Endodermal cell (in vitro differentiated cells): Measurements from ENCODE around the gene YEATS4. TPM values are rescaled to one million over a fixed set of nuclear protein-coding genes. Genes with fewer than 3 reads are reported as not detected.

Experiments used
- DNase-seq: peaks from one replicate; pipeline ENCODE4 v3.0.0-alpha.2; 2017
- H3K27ac ChIP-seq: 2 replicates; pipeline ENCODE4 v1.5.1; 2013; ENCODE audit warnings: mild to moderate bottlenecking, low read depth, low read length, moderate library complexity
- H3K27me3 ChIP-seq: 2 replicates; pipeline ENCODE4 v1.6.1; 2013; ENCODE audit warnings: mild to moderate bottlenecking, low read length, moderate library complexity; ENCODE audit not compliant: insufficient read depth, control insufficient read depth, poor library complexity, severe bottlenecking
- H3K36me3 ChIP-seq: 2 replicates; pipeline ENCODE4 v1.7.0; 2013; ENCODE audit warnings: mild to moderate bottlenecking, low read length, moderate library complexity; ENCODE audit not compliant: control insufficient read depth, insufficient read depth
- H3K4me1 ChIP-seq: one replicate; pipeline ENCODE4 v1.7.0; 2013; ENCODE audit warnings: low read length; ENCODE audit not compliant: control insufficient read depth, insufficient read depth
- H3K4me3 ChIP-seq: 2 replicates; pipeline ENCODE4 v1.5.1; 2013; ENCODE audit warnings: mild to moderate bottlenecking, low read length, moderate library complexity
- H3K9ac ChIP-seq: 2 replicates; pipeline ENCODE4 v1.6.1; 2013; ENCODE audit warnings: mild to moderate bottlenecking, low read length, moderate library complexity; ENCODE audit not compliant: poor library complexity, severe bottlenecking; ENCODE audit errors: extremely low read depth
- H3K9me3 ChIP-seq: 2 replicates; pipeline ENCODE4 v1.6.1; 2013; ENCODE audit warnings: mild to moderate bottlenecking, low read length, moderate library complexity; ENCODE audit not compliant: control insufficient read depth
- H3K27ac Mint-ChIP-seq: 2 replicates; pipeline ENCODE4 v1.8.0; 2020; ENCODE audit warnings: mixed read lengths
- H3K27me3 Mint-ChIP-seq: 2 replicates; pipeline ENCODE4 v1.8.0; 2021; ENCODE audit warnings: mild to moderate bottlenecking, mixed read lengths; ENCODE audit not compliant: insufficient read depth
- H3K36me3 Mint-ChIP-seq: 2 replicates; pipeline ENCODE4 v1.8.0; 2020; ENCODE audit warnings: low read depth, mixed read lengths
- H3K4me1 Mint-ChIP-seq: 2 replicates; pipeline ENCODE4 v1.8.0; 2020; ENCODE audit warnings: mixed read lengths
- H3K4me3 Mint-ChIP-seq: 2 replicates; pipeline ENCODE4 v1.8.0; 2020; ENCODE audit warnings: mild to moderate bottlenecking, moderate library complexity, mixed read lengths
- H3K9me3 Mint-ChIP-seq: 2 replicates; pipeline ENCODE4 v1.8.0; 2020; ENCODE audit warnings: mild to moderate bottlenecking, mixed read lengths
- CTCF ChIP-seq: fragments of 200-600 bp; sonication (generic); conservative IDR thresholded peaks from 2 replicates; pipeline ENCODE4 v1.5.0; 2021; ENCODE audit warnings: antibody characterized with exemption, mild to moderate bottlenecking
- WGBS, 2 experiments: methylation state at CpG; one replicate each; pipeline versions ENCODE4 v1.1.5 to v1.1.7; 2013; ENCODE audit warnings: missing lambda C conversion rate in 2 of 2, mixed read lengths in 1 of 2; ENCODE audit not compliant: insufficient coverage in 1 of 2, insufficient read length in 1 of 2; 5-methylcytosine and 5-hydroxymethylcytosine counted together
- total RNA-seq, 2 donors: library from RNA; stranded (reverse); fragmentation: NEBNext Ultra II Directional in 1 of 2; extraction: Animal tissue kit (Norgen Biotek cat#: 25700) in 1 of 2; gene quantifications; 2 replicates in 1 of 2; 3 replicates in 1 of 2; pipeline ENCODE4 v1.2.1, GENCODE V29; 2021

Gene YEATS4
- total RNA-seq, 2 donors from 2014 or later: 37.0 to 40.9 TPM

GRCh38 chr12:69355363-69356028 is 4.0 kb upstream of the YEATS4 start:
- 88 to 100% methylated on average over 2 of the region's 2 CpGs for WGBS, 2 experiments
- no peak overlapping the region for H3K27ac Mint-ChIP-seq
- DNase-seq: no peak
- no peak overlapping the region for H3K4me3 Mint-ChIP-seq
- H3K27me3 ChIP-seq: no peaks in the 10 kb centered on the region
- no peak overlapping the region for H3K9ac ChIP-seq
- peaks cover 8% of the 10 kb centered on the region for H3K4me1 ChIP-seq
- no peaks in the 10 kb centered on the region for H3K9me3 Mint-ChIP-seq
- H3K4me3 ChIP-seq: no peak overlapping the region
- H3K36me3 ChIP-seq: no peaks in the 10 kb centered on the region
- no peaks in the 10 kb centered on the region for H3K9me3 ChIP-seq
- H3K27me3 Mint-ChIP-seq: no peaks in the 10 kb centered on the region
- no peak for TF ChIP-seq CTCF
- H3K36me3 Mint-ChIP-seq: peaks cover 4% of the 10 kb centered on the region
- H3K27ac ChIP-seq: no peak overlapping the region
- peaks cover 21% of the 10 kb centered on the region for H3K4me1 Mint-ChIP-seq

GRCh38 chr12:69360348-69360672 is 767 bp downstream of the YEATS4 start:
- peaks cover 4% of the 10 kb centered on the region for H3K9me3 ChIP-seq
- peak overlapping the region; percentile 96 for H3K9ac ChIP-seq
- no peak for TF ChIP-seq CTCF
- WGBS, 2 experiments: 14 to 17% methylated on average over 10 of the region's 10 CpGs
- H3K4me3 ChIP-seq: peak overlapping the region; percentile 95
- no peaks in the 10 kb centered on the region for H3K27me3 Mint-ChIP-seq
- no peaks in the 10 kb centered on the region for H3K9me3 Mint-ChIP-seq
- DNase-seq: no peak
- H3K4me1 Mint-ChIP-seq: peaks cover 12% of the 10 kb centered on the region
- no peaks in the 10 kb centered on the region for H3K27me3 ChIP-seq
- H3K36me3 ChIP-seq: peaks cover 27% of the 10 kb centered on the region
- peaks cover 27% of the 10 kb centered on the region for H3K36me3 Mint-ChIP-seq
- H3K27ac ChIP-seq: peak overlapping the region; percentile 93
- peak overlapping the region; percentile 97 for H3K27ac Mint-ChIP-seq
- H3K4me3 Mint-ChIP-seq: peak overlapping the region; percentile 81
- no peaks in the 10 kb centered on the region for H3K4me1 ChIP-seq

- no peak overlapping the region for H3K4me3 ChIP-seq
- Mint-ChIP-seq H3K36me3 (peaks cover 61% of the 10 kb centered on the region), H3K4me3 (no peak overlapping the region), H3K4me1 (no peaks in the 10 kb centered on the region), H3K27me3 (no peaks in the 10 kb centered on the region), H3K27ac (no peak overlapping the region), H3K9me3 (peaks cover 2% of the 10 kb centered on the region)
- DNase-seq: no peak
- H3K9ac ChIP-seq: no peak overlapping the region
- peaks cover 11% of the 10 kb centered on the region for H3K9me3 ChIP-seq
- H3K27me3 ChIP-seq: no peaks in the 10 kb centered on the region
- no peak overlapping the region for H3K27ac ChIP-seq
- no peak for TF ChIP-seq CTCF
- H3K4me1 ChIP-seq: no peaks in the 10 kb centered on the region
- WGBS, 2 experiments: 99 to 100% methylated on average over 2 to 5 of the region's 5 CpGs
- peaks cover 85% of the 10 kb centered on the region for H3K36me3 ChIP-seq
These were observed 7.3 kb downstream of the YEATS4 start for GRCh38 chr12:69366796-69367195.
